Effector memory CD4-positive, alpha-beta T cell (primary cell): ENCODE results near the gene MMADHC.
A peak's percentile ranks its signal among the peaks of the same experiment; 100 is the strongest.
"Not testable (repeated sequence)": the region's sequence is repeated elsewhere in the genome, so short reads cannot be mapped to it uniquely, and the experiment has no call there.

Experiments used
- DNase-seq, 3 donors: peaks; one replicate each; pipeline ENCODE4 v3.0.0-alpha.2; 2020
- H3K27ac ChIP-seq: 2 replicates; pipeline ENCODE4 v1.7.0; 2013; ENCODE audit warnings: mild to moderate bottlenecking, low read length, moderate library complexity; ENCODE audit not compliant: insufficient read depth, poor library complexity, severe bottlenecking
- H3K27me3 ChIP-seq: replicated peaks from 2 replicates; pipeline ENCODE4 v1.7.0; 2013; ENCODE audit warnings: mild to moderate bottlenecking, low read length; ENCODE audit not compliant: insufficient read depth, control insufficient read depth, poor library complexity, severe bottlenecking
- H3K36me3 ChIP-seq: 2 replicates; pipeline ENCODE4 v1.7.0; 2013; ENCODE audit warnings: mild to moderate bottlenecking, low read length, moderate library complexity; ENCODE audit not compliant: control insufficient read depth, insufficient read depth
- H3K4me1 ChIP-seq: 2 replicates; pipeline ENCODE4 v1.7.0; 2013; ENCODE audit warnings: low read length, mild to moderate bottlenecking; ENCODE audit not compliant: control insufficient read depth, insufficient read depth, poor library complexity, severe bottlenecking
- H3K4me3 ChIP-seq: 2 replicates; pipeline ENCODE4 v1.7.0; 2013; ENCODE audit warnings: low read length, low read depth, mild to moderate bottlenecking; ENCODE audit not compliant: insufficient read depth, poor library complexity, severe bottlenecking
- H3K9me3 ChIP-seq: 2 replicates; pipeline ENCODE4 v1.7.0; 2013; ENCODE audit warnings: mild to moderate bottlenecking, low read length, moderate library complexity; ENCODE audit not compliant: control insufficient read depth

Gene MMADHC

DNA sequence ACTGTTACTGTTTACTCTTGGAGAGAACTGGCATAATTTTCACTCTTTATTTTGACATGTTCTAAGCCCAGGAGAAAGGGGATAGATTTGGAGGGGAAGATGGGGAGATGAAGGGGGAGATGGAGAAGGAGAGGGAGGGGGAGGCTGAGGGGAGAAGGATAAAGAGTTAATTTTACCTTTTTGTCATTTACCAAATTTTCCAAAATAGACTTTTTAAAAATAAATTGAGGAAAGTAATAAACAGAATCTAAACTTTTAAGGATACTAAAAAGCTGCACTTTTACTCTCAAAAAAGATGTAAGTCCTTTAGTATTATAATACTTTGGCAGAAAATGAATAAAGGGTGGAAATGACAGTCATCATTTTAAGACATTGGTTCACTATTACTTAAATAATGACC, 12.3 kb downstream of the MMADHC start:
- Histone ChIP-seq H3K27ac (no peak overlapping the region), H3K27me3 (no peaks in the 10 kb centered on the region), H3K36me3 (peaks cover 61% of the 10 kb centered on the region), H3K4me3 (no peak overlapping the region), H3K4me1 (no peaks in the 10 kb centered on the region), H3K9me3 (no peaks in the 10 kb centered on the region)
- no peak for DNase-seq

GRCh38 chr2:149573760-149574159, 13.8 kb downstream of the MMADHC start:
- Histone ChIP-seq H3K9me3 (no peaks in the 10 kb centered on the region), H3K4me1 (no peaks in the 10 kb centered on the region), H3K27ac (no peak overlapping the region), H3K27me3 (no peaks in the 10 kb centered on the region), H3K4me3 (no peak overlapping the region), H3K36me3 (peaks cover 70% of the 10 kb centered on the region)
- no peak for DNase-seq

- H3K27ac ChIP-seq, result no peak overlapping the region
- H3K36me3 ChIP-seq, result peaks cover 69% of the 10 kb centered on the region
- H3K4me1 ChIP-seq, result no peaks in the 10 kb centered on the region
Observed at GRCh38 chr2:149572102-149572953, 15.2 kb downstream of the MMADHC start.

DNA sequence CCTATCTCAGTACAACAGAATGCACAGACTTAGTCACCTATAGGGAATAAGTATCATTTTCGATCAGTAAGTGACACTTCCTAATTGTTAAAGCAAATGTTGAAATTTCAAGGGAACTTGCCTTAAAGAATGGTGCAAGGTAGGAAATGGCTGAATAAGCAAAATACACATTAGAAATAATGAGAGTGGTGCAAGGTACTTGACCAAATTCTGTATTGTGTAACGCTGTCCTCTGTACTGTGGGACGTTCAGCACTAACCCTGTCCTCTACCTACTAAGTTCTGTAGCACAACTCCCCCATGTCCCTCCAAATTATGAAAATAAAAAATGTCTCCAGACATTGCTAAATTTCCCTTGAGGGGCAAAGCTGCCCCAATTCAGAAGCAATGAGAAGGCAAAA, 19.4 kb downstream of the MMADHC start:
- H3K36me3 ChIP-seq, result peaks cover 60% of the 10 kb centered on the region
- H3K9me3 ChIP-seq, result no peaks in the 10 kb centered on the region
- no peak for DNase-seq
- H3K4me1 ChIP-seq, result no peaks in the 10 kb centered on the region
- no peak overlapping the region for H3K4me3 ChIP-seq
- no peaks in the 10 kb centered on the region for H3K27me3 ChIP-seq
- H3K27ac ChIP-seq, result no peak overlapping the region

More at GRCh38 chr2:149572102-149572953, 15.2 kb downstream of the MMADHC start:
- H3K27me3 ChIP-seq, result no peaks in the 10 kb centered on the region
- DNase-seq, result no peak
- H3K9me3 ChIP-seq, result no peaks in the 10 kb centered on the region
- H3K4me3 ChIP-seq, result no peak overlapping the region

GRCh38 chr2:149566652-149567051, 20.9 kb downstream of the MMADHC start:
- Histone ChIP-seq H3K36me3 (peaks cover 49% of the 10 kb centered on the region), H3K4me1 (no peaks in the 10 kb centered on the region), H3K9me3 (no peaks in the 10 kb centered on the region), H3K27me3 (no peaks in the 10 kb centered on the region), H3K4me3 (no peak overlapping the region), H3K27ac (no peak overlapping the region)
- DNase-seq, result no peak

DNA sequence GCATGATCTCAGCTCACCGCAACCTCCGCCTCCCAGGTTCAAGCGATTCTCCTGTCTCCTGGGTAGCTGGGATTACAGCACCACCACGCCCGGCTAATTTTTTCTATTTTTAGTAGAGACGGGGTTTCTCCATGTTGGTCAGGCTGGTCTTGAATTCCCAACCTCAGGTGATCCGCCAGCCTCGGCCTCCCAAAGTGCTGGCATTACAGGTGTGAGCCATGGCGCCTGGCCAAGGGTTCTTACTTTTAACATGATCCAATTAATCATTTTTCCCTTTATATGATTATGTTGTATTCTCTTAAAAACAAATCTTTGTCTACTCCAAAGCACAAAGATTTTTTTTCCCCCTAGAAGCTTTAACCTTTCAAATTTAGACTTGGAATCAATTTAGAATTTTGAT, 21.9 kb downstream of the MMADHC start:
- not testable (repeated sequence) for H3K4me1 ChIP-seq, DNase-seq, H3K4me3 ChIP-seq, H3K9me3 ChIP-seq, H3K27ac ChIP-seq, H3K27me3 ChIP-seq
- H3K36me3 ChIP-seq, result peaks cover 42% of the 10 kb centered on the region

- H3K4me1 ChIP-seq, result no peaks in the 10 kb centered on the region
- no peak for DNase-seq
- H3K27me3 ChIP-seq, result no peaks in the 10 kb centered on the region
- H3K9me3 ChIP-seq, result no peaks in the 10 kb centered on the region
- peaks cover 36% of the 10 kb centered on the region for H3K36me3 ChIP-seq
- no peak overlapping the region for H3K4me3 ChIP-seq
- H3K27ac ChIP-seq, result no peak overlapping the region
Observed at GRCh38 chr2:149564983-149565382, 22.6 kb downstream of the MMADHC start.

- Histone ChIP-seq H3K27ac (no peak overlapping the region), H3K4me1 (no peaks in the 10 kb centered on the region), H3K27me3 (no peaks in the 10 kb centered on the region), H3K9me3 (no peaks in the 10 kb centered on the region), H3K4me3 (no peak overlapping the region), H3K36me3 (peaks cover 27% of the 10 kb centered on the region)
- no peak for DNase-seq
Observed at GRCh38 chr2:149564097-149564496, 23.5 kb downstream of the MMADHC start.

GRCh38 chr2:149562324-149562723, 25.3 kb downstream of the MMADHC start:
- Histone ChIP-seq H3K9me3 (no peaks in the 10 kb centered on the region), H3K27me3 (peaks cover 3% of the 10 kb centered on the region), H3K36me3 (peaks cover 13% of the 10 kb centered on the region), H3K4me3 (no peak overlapping the region), H3K27ac (no peak overlapping the region), H3K4me1 (no peaks in the 10 kb centered on the region)
- no peak for DNase-seq

GRCh38 chr2:149561309-149561926, 26.2 kb downstream of the MMADHC start:
- DNase-seq, result peak in 1 of 3 donors; percentile 16
- Histone ChIP-seq H3K36me3 (peaks cover 7% of the 10 kb centered on the region), H3K9me3 (no peaks in the 10 kb centered on the region), H3K4me3 (no peak overlapping the region), H3K4me1 (no peaks in the 10 kb centered on the region), H3K27me3 (peaks cover 3% of the 10 kb centered on the region), H3K27ac (no peak overlapping the region)
